Measurements from ENCODE around the gene KPTN.

DNA sequence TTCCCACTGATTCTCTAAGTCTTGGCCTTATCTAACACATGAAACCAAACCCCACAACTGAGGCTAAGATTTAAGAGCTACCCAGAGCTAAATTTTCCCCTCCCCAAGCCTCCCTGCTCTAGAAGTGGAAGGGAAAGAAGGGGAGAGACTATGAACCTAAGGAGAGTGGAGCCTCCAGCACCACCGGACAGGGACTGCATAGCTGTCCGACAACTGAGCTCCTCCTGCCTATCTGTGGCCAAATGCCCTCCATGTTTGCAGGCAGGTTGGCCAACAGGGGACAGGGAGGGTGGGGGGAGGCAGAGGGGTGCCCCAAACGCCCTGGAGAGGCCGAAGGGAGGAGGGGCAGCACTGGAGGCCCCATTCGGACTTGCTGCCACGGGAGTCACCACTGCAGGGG, 36.8 kb upstream of the KPTN start:
- TF ChIP-seq, protein P1, sequence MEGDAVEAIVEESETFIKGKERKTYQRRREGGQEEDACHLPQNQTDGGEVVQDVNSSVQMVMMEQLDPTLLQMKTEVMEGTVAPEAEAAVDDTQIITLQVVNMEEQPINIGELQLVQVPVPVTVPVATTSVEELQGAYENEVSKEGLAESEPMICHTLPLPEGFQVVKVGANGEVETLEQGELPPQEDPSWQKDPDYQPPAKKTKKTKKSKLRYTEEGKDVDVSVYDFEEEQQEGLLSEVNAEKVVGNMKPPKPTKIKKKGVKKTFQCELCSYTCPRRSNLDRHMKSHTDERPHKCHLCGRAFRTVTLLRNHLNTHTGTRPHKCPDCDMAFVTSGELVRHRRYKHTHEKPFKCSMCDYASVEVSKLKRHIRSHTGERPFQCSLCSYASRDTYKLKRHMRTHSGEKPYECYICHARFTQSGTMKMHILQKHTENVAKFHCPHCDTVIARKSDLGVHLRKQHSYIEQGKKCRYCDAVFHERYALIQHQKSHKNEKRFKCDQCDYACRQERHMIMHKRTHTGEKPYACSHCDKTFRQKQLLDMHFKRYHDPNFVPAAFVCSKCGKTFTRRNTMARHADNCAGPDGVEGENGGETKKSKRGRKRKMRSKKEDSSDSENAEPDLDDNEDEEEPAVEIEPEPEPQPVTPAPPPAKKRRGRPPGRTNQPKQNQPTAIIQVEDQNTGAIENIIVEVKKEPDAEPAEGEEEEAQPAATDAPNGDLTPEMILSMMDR (conservative IDR thresholded peaks at IDR 0.05; ENCODE audit: low read length): no peak
- no peak for TF ChIP-seq EZH2phosphoT487 (IDR thresholded peaks at IDR 0.05; ENCODE audit: borderline replicate concordance)
